OCI-M2 (cell line): ENCODE results near the gene ZFP1.

ENCODE experiments used
- DNase-seq: peaks from one replicate; lab custom pipeline; 2025; ENCODE audit not compliant: unreplicated experiment; lab: John Stamatoyannopoulos, UW

The ZFP1 gene

GRCh38 chr16:75147968-75148310, 385 bp upstream of the ZFP1 start:
- no peak for DNase-seq

GRCh38 chr16:75151798-75152197, 3.5 kb downstream of the ZFP1 start:
- DNase-seq, result no peak

- no peak for DNase-seq
Observed at GRCh38 chr16:75152635-75153034, 4.3 kb downstream of the ZFP1 start.

GRCh38 chr16:75160386-75160785, 12.1 kb downstream of the ZFP1 start:
- no peak for DNase-seq

GRCh38 chr16:75169899-75170405, 21.6 kb downstream of the ZFP1 start:
- DNase-seq, result no peak

- DNase-seq, result no peak
Observed at GRCh38 chr16:75172578-75172977, 24.3 kb downstream of the ZFP1 start.

GRCh38 chr16:75175074-75175473, 26.8 kb downstream of the ZFP1 start:
- DNase-seq, result no peak

- DNase-seq, result no peak
Observed at GRCh38 chr16:75176926-75177325, 28.6 kb downstream of the ZFP1 start.

GRCh38 chr16:75179208-75179607, 30.9 kb downstream of the ZFP1 start:
- no peak for DNase-seq

GRCh38 chr16:75181630-75182029, 33.3 kb downstream of the ZFP1 start:
- DNase-seq, result no peak

GRCh38 chr16:75188832-75189477, 40.6 kb downstream of the ZFP1 start:
- DNase-seq, result no peak

GRCh38 chr16:75189638-75190245, 41.4 kb downstream of the ZFP1 start:
- no peak for DNase-seq

GRCh38 chr16:75192606-75193264, 44.4 kb downstream of the ZFP1 start:
- no peak for DNase-seq

- DNase-seq, result no peak
Observed at GRCh38 chr16:75193265-75193650, 44.9 kb downstream of the ZFP1 start.

GRCh38 chr16:75193730-75194444, 45.6 kb downstream of the ZFP1 start:
- no peak for DNase-seq

GRCh38 chr16:75195811-75196790, 47.8 kb downstream of the ZFP1 start:
- DNase-seq, result no peak

- DNase-seq, result no peak
Observed at GRCh38 chr16:75196836-75197235, 48.5 kb downstream of the ZFP1 start.

- no peak for DNase-seq
Observed at GRCh38 chr16:75197522-75198134, 49.3 kb downstream of the ZFP1 start.

- no peak for DNase-seq
Observed at GRCh38 chr16:75198135-75198600, 49.8 kb downstream of the ZFP1 start.

GRCh38 chr16:75202069-75202590, 53.8 kb downstream of the ZFP1 start:
- no peak for DNase-seq
